CD4-positive, alpha-beta T cell treated with Interleukin-4 for 1 hour (primary cell): ENCODE results near the gene DPP6.

Source experiments
- DNase-seq, 2 donors: peaks; one replicate each; pipeline ENCODE4 v3.0.0-alpha.2; 2020 to 2022

The DPP6 gene

DNA sequence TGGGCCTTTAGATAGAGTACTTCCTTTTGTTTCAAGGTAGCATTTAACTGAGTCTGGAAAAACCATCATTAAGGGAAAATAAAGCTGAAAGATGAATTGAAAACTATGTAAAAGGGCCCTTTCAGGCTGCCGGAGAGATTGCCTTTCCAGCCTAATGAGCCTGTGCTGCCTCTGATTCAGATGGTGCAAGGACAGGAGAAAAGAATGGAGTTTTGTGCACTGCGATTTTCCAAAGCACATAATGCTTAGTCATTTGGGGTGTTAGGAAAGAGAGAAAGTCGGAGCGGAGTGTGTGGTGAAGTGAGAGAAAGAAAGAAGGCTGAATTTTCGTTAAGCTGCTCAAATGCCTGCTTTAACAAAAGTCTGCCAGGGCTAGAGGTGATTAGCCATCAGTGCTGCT is 691.0 kb downstream of the DPP6 start:
- no peak for DNase-seq

- no peak for DNase-seq
These were observed 692.2 kb downstream of the DPP6 start for GRCh38 chr7:154744256-154744860.

- no peak for DNase-seq
These were observed 692.7 kb downstream of the DPP6 start for GRCh38 chr7:154744861-154745258.

GRCh38 chr7:154746571-154747360 is 694.6 kb downstream of the DPP6 start:
- no peak for DNase-seq

GRCh38 chr7:154748089-154748786 is 696.0 kb downstream of the DPP6 start:
- no peak for DNase-seq

GRCh38 chr7:154750353-154750801 is 698.2 kb downstream of the DPP6 start:
- no peak for DNase-seq

- DNase-seq, result no peak
These were observed 701.0 kb downstream of the DPP6 start for GRCh38 chr7:154753226-154753625.

DNA sequence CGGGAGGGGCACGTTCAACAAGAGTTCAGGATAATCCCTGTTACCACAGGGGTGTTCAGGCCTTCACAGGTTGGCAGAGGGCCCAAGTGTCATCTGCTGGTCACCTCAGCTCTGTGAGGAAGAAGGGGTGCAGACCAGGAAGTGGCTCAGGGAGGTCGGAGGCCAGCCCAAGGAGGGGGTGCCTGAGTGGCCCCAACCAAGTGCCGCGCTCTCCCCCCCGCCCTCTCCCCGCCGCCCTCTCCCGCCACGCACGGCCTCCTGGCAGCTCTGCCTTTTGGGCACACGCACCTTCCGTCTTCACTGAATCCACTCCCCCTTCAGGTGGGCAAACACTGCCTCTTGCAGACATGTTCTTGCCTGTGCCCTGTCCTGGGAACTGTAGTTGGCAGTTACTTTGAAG is 705.6 kb downstream of the DPP6 start:
- no peak for DNase-seq

- no peak for DNase-seq
These were observed 707.8 kb downstream of the DPP6 start for GRCh38 chr7:154759989-154760388.

- no peak for DNase-seq
These were observed 712.9 kb downstream of the DPP6 start for GRCh38 chr7:154765118-154765517.

- DNase-seq, result no peak
These were observed 714.9 kb downstream of the DPP6 start for GRCh38 chr7:154767142-154767541.

DNA sequence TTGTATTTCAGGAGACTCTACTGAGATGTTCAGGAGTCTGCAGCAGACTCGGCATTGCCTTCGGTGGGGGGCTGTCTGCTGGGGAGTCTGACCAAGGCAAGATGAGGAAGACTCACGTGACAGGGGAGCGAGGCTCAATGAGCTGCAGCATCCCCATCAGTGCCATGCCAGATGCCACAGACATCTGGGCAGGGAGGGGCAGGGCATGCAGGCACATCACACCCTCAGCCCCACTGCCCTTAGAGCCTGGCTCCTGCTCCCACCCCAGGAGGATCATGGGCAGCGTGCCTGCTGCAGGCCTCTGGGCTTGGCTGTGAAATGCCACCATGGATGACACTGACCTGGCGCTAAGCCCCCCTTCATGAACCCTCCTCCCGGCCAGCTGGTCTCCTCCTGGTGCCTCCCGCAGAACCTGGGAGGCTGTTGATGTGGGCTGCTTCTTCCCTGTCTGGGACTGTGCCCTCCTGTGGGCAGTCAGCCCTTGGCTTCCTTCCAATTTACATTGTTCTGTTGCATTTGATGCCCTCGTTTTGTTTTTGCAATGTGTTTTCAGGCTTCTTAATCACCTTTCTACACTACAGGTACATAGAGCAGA is 715.7 kb downstream of the DPP6 start:
- no peak for DNase-seq

DNA sequence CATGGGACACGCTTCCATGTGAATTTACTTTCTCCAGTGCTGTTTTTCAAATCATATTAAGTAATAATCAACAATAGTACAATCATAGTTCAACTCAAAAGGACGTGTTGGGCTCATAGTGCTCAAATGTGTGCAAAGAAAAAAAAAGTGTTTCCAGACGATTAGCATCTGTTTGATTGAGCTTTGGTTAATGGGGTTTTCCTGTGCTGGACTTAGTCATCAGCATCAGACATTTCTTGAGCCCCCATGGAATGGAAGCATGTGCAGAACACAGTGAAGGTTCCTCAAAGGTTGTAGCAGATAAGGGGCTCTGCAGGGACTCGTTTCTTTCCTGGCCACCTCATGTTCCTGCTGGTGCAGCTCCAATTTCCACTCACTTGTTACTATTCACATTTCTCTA is 716.8 kb downstream of the DPP6 start:
- no peak for DNase-seq

DNA sequence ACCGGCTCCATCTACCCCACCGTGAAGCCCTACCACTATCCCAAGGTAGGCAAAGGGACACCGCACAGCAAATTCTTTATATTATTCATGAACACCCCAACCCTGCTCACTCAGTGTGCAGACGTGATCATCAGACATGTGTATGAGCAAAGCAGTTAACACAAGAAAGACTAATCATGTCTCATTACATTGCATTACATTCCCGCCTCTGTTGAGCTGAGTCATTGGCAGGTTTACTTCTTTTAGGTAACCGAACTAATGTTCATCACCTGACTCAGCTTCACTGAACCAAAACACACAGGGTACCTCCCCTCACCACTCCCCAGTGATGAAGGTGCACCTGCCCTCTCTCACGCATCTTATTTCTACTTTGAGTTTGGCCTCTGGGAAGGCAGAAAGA is 717.3 kb downstream of the DPP6 start:
- no peak for DNase-seq

GRCh38 chr7:154770361-154770760 is 718.2 kb downstream of the DPP6 start:
- no peak for DNase-seq

DNA sequence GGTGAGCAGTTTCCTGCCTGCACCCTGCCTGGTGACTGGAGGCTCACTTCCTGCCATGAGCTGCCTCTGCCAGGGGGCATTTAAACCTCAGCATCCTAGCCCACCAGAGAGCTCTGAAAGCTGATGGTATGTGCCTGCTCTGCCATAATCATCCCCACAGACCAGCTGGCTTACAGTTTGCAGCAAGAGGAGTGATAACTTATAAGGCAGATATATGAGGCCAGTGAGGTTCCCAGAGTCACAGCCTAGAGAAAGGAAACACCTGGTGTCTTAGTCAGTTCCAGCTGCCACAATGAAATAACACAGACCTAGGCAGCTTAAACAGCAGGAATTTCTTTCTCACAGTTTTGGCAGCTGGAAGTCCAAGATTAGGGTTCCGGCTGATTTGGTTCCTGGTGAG is 718.8 kb downstream of the DPP6 start:
- DNase-seq, result no peak

GRCh38 chr7:154774303-154774969 is 722.2 kb downstream of the DPP6 start:
- DNase-seq, result no peak

DNA sequence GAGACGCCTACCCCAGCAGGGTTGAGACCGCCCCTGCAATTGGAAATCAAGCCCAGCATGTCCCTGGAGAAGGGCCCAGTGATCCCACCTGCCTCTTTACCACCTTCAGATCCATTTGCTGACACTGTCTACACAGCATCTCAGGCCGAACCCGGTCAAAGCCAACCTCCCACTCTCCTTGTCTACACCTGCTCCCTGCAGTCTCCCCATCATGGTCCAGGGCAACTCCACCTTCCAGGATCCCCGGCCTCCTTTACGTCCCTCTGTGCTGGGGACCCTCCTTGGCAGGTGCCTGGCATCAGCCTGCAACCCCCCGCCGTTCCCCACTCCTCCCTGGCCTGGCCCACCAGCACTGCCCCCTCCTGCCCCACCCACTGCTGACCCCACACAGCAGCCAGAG is 723.5 kb downstream of the DPP6 start:
- no peak for DNase-seq

DNA sequence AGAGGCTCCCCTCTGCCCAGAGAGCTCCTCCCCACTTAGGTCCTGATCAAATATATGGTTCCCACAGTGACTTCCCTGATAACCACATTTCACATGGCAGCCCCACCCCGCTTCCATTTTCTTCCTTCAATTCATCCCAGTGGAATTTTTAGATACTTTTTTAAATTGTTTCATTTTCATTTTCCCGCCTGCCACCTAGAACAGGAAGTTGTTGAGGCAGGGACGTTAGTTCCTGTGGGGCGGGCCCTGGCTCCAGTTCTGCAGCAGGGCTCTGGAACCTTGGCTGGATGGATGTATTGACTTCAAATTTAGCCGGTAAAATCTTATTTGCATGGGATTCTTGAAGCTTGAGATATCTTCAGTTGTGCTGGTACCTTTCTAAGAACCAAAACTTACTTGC is 724.2 kb downstream of the DPP6 start:
- DNase-seq, result no peak

GRCh38 chr7:154777023-154777422 is 724.8 kb downstream of the DPP6 start:
- DNase-seq, result no peak

DNA sequence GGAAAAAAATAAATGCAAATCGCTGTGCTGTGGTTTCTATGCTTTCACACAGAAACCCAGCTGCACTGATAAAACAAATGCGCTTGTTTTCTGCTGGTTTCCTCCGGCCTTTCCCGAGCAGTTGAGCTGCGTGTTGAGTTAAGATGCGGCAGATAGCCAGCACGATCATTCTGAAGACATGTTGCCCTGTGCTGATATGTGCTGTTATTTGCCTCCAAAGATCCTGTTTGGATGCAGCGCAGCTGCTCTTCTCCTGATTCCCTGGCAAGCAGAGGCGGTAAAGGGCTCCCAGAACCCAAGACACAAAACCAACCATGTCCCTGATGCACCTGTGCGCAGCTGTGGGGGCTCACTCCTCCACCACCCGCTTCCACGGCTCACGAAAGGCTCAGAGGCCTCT is 725.3 kb downstream of the DPP6 start:
- no peak for DNase-seq

GRCh38 chr7:154777908-154778307 is 725.7 kb downstream of the DPP6 start:
- no peak for DNase-seq
